Mucosa of gallbladder (tissue), 1 donor: ENCODE measurements around the gene PRM2. TPM values are rescaled to one million over a fixed set of nuclear protein-coding genes. Genes with fewer than 3 reads are reported as not detected.

ENCODE experiments used
- DNase-seq: peaks from one replicate; pipeline ENCODE4 v3.0.0-alpha.2; 2020; ENCODE audit warnings: low spot score
- total RNA-seq: library from RNA; stranded (reverse); gene quantifications from one replicate; pipeline ENCODE4 v1.2.1, GENCODE V29; 2021
- donor health status: DM: no; HTN: no; CAD: no.

PRM2 gene
- total RNA-seq, 1 donor from 2014 or later: not detected

DNA sequence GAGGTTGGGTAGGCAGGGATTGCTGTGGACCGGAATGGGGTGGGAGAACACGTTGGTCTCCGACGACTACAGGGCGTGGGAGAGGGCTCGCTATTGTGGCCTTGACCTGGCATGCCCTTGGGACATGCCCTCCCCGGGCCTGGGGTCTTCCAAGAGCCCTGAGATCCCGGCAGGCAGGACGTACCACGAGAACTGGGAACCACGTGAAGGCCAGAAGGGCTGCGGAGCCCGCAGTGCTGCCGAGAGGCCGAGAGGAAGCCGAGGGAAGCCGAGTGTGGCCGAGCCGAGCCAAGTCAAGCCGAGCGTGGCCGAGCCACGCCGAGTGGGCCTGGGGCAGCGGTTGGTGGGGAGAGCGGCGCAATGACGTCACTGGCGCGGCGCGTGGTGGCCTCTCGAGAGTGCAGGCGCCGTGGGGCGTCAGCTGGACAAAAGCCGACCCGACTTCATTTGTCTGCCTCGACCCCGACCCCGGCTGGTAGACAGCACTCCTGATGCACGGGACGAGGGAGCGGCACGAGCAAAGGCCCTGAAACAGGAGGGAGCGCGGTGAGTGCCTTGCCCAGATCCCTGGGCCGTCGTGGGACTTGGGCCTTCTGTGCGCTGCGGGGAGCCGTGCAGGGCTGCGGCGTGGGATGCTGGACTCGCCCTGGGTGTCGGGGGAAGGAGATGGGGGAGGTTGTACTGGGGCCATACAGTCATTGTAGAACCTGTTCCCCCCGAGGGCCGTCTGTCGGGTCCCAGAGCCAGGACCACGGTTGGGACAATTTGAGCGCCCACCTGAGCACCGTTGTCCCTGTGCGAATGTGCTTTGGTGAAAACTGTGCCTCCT is 26.8 kb downstream of the PRM2 start:
- no peak for DNase-seq

DNA sequence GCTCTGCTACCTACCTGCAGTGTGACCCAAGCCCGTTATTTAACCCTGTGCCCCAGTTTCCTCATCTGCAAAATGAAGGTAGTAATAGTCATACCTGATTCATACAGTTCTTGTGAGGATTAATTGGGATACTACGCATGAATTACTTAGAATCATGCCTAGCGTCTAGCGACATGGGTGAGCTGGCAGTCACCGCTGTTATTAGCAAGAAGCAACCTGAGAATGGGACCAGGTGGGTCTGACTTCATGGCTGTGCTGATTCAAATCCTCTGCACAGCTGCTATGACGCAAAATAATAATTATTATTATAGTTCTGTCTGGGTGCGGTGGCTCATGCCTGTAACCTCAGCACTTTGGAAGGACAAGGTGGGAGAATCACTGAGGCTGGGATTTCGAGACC is 28.1 kb downstream of the PRM2 start:
- no peak for DNase-seq

DNA sequence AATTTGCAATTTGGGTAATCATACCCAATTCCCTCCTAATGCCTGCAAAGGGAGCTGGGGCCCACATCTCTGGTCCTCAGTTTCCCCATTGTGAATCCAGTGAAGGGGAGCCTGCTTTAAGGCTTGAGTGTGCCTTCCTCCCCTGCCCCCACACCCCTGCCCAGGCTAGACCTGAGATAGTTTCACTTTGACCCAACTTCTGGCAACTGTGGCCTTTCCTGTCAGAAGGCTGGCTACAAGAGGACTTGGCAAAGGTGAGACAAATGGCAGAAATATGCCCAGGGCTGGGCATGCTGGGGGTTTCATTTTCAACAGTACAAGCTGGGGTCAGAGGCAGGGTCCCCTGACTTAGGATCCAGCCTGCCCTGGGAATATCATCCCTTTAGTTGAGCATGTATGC is 30.3 kb downstream of the PRM2 start:
- DNase-seq: no peak

- no peak for DNase-seq
These were observed 31.0 kb downstream of the PRM2 start for GRCh38 chr16:11245222-11245737.

- no peak for DNase-seq
These were observed 33.6 kb downstream of the PRM2 start for GRCh38 chr16:11242658-11243057.

DNA sequence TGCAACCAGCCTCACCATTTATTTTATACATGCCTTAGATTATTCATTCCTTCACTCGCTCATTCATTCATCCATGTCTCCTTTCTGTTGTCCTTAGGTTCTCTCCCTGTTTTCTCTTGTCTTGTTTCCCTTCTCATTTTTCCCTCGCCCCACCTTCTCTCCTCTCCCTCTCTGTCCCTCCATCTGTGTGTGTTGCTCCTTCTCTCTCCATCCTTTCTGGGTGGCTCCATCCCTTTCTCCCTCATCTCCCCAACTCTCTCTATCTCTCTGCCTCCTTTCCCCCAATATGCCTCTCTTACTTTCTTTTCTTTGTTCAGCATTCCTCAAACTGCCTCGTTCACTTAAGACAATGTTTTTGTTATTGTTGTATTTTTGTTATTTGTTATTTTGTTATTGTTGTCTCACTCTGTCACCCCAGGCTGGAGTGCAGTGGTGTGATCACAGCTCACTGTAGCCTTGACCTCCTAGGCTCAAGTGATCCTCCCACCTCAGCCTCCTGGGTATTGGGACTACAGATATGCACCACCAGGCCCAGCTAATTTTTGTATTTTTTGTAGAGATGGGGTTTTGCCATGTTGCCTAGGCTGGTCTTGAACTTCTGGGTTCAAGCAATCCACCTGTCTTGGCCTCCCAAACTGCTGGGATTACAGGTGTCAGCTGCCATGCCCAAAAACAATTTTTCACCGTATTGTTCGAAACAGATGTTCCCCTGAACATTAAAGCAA is 34.6 kb downstream of the PRM2 start:
- DNase-seq: no peak

DNA sequence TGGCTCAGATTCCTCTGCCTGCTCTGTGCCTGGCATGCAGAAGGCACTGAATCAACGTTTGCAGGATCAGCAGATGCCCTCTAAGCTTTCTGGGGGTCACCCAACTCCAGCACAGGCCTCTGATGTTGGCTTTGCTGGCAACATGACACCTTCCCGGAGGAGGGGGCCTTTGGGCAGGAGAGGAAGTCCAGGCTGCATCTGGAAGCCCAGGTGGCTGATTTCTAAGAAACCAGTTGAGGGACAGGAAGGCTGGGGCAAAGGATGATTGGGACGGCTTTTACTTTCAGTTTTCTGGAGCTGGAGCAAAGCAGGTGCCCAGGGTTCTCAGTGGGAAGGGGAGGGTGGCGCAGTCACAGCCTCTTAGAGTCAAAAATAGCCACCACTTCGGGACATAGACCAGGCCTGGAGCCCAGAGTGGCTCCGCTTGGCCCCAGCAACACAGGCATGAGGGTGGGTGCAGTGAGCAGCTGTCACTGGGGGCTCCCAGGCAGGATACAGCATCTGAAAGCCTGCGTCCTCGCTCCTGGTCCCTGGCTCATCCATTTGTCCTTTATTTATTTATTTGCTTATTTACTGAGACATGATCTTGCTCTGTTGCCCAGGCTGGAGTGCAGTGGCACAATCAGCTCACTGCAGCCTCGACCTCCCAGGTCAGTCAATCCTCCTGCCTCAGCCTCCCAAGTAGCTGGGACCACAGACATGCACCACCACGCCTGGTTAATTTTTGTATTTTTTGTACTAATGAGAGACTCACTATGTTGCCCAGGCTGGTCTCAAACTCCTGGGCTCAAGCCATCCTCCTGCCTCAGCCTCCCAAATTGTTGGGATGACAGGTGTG is 35.4 kb downstream of the PRM2 start:
- no peak for DNase-seq

DNA sequence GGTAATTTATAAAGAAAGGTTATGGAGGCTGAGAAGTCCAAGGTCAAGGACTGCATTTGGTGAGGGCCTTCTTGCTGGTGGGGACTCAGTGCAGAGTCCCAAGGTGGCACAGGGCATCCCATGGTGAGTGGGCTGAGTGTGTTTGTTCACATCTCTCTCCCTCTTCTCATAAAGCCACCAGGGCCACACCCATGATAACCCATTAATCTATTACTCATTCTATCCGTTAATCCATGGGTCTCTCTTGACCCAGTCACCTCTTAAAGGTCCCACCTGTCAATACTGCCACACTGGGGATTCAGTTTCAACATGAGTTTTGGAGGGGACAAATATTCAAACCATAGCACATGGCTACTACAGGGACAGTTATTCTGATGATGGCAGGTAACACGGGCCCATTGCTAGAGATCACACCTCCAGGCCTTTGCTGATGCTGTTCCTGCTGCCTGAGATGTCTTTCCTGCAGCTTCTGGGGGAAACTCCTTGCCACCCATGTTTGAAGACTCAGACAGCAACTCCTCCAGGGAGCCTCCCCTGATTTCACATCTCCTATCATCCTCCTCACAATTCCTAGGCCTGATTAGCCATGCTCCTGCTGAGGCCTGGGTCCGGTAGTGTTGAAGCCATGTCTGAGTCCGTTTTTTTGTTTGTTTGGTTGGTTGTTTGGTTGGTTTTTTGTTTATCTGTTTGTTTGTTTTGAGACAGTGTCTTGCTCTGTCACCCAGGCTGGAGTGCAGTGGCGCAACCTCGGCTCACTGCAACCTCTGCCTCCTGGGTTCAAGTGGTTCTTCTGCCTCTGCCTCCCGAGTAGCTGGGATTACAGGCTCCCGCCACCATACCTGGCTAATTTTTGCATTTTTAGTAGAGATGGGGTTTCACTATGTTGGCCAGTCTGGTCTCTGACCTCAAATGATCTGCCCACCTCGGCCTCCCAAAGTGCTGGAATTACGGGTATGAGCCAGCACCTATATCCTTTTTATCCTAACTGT is 36.3 kb downstream of the PRM2 start:
- DNase-seq: no peak

DNA sequence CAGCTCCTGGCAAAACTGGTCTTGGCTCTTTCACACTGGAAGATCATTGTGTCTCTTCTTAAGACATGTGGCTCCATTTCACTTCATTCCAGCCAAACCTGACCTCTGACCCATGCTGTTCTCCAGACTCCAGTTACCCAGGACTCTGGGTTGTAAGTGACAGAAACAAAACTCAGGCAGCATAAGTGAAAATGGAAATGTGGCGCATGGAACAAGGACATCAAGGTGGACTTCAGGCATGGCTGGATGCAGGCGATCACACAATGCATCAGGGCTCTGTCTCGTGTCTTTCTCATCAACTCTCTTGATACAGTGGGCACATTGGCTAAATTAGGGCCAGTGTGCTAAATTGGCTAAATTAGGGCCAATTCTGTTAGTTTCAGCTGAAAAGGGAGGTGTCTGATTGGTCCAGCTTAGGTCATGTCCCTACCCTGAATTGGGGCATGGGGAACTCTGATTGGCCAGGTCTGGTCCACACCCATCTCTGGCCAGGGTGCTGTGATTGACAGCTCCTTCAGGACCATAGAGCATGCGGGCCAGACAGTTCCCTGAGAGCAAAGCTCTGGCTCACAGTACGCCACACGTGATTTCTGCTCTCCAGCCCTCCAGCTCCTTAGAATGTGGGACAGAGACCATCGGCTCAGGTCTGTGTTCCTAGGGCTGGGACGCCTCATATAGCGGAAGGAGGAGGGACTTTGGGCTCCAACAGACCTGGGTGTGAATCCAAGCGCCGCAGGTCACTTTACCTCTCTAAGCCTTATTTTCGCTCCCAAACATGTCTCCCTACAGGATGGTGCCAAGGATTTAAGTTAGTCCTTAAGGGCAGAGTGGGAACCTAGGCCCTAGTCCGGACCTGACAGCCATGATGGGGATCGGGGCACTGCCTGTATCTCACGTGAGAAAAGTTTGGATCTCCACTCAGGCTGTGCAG is 37.7 kb downstream of the PRM2 start:
- DNase-seq: no peak

DNA sequence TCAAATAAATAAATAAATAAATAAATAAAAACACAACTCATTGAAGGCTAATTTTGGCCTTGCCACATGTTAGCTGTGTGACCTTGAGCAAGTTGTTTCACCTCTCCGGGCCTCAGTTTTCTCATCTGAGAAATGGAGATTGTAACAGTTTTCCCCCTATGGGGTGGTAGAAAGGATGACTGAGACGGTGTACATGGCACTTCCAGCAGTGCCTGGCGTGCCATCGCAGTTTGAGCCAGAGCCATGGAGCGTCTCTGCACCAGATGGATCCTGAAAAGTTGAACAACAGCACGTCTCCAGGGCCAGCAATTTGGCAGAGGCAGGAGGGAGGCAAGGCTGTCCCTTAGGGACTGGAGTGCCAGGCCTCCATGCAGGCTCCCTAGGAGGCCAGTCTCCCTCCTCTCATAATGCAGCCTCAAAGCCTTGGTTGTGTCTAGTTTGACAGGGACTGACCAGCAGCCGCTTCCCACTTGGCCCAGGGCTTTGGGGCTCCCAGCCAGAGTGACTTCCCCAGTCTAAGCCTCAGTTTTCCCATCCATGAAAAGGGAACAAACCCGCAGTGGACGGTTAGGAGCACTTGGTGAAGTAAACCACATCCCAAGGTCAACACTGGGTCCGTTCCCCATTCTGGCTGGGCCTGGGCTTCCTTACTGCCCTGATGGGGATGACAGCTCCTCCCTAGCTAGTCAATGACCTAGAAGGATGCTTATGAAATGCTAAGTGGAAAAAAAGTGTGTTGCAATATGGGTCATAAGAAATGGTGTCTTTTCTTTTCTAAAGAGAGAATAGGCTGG is 39.6 kb downstream of the PRM2 start:
- DNase-seq: no peak

GRCh38 chr16:11235703-11235991 is 40.6 kb downstream of the PRM2 start:
- no peak for DNase-seq

DNA sequence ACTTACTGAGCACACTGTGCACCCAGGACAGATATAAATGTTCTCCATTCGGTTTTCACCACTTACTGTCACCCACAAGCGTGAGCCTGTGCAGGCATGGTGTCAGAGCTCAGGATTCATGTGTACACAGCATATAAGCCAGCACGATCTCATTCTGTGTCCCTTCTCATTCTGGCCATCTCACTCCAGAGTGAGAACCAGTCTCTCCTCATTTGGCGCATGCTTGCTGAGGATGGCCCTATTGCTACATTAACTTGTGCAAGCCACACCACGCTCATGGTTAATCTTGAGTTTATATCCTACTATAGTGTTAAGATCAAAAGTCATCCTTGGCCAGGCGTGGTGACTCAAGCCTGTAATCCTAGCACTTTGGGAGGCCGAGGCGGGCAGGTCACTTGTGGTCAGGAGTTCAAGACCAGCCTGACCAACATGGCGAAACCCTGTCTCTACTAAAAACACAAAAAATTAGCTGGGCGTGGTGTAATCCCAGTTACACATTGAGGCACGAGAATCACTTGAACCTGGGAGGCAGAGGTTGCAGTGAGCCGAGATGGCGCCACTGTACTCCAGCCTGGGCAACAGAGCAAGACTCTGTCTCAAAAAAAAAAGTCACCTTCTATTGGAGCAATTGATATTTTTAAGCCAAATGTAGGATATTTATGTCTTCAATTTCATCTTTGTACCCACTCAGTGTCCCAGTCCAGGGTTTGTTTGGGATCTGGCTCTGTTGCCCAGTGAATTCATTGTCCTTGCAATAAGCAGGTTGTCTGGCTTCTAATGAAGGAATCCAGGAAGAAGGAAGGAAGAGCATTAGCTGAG is 41.2 kb downstream of the PRM2 start:
- no peak for DNase-seq

DNA sequence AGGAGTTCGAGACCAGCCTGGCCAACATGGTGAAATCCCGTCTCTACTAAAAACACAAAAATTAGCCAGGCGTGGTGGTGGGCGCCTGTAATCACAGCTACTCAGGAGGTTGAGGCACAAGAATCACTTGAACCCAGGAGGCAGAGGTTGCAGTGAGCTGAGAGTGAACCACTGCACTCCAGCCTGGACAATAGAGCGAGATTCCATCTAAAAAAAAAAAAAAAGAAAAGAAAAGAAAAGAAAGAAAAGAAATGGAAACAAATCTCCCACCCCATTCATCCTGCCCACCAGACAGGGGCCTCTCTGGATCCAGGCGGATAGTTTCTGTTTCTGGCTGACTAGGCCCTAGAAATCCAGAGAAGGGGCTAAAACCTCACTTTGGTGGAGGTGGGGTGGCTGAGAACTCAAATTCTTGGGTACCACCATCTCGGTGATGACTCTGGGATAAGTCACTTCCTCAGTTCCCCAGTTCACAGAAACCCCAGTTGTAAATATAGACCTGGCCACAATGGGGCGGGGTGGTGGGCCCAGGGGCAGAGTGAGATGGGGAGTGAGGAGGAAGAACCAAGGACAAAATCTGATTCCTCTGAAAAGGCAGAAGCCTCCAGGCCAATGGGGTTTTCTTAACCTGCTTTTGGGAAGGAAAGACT is 42.4 kb downstream of the PRM2 start:
- DNase-seq: no peak

DNA sequence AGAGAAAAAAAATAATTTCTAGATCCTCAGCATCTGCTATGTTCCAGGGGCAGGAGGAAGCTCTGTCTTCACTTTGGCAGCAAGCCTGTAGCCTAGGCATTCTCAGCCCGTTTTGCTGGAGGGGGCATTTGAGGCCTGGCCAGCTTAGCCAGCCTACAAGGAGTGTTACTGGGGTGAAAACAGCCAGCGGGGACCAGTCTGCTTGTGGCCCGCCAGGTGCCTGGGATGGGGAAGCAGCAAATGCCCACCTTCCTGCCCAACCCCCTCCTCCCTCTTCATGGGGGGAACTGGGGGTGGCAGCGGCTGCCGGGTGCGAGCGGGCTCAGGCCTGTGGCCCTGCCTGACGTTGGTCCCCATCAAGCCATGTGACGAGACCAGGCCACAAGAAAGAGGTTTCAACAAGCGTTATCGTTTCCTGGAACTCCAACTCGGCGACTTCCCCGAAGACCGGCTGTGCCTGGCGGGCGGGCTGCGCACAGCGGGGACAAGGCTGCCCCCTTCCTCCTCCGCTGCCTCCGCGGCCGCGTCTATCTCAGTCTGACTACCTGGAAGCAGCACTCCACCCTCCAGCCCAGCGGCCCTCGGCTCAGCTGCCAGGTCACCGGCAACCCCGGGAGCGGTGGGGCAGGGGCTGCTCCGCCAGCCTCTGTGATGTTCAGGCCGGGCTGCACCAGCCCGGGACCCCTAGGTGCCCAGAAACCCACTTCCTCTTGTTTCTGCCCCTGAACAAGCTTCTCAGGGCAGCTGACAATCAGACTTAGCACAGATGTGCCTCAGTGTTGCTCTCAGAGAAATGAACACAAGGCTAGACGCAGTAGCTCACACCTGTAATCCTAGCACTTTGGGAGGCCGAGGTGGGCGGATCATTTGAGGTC is 43.2 kb downstream of the PRM2 start:
- peak; percentile 44 for DNase-seq

- no peak for DNase-seq
These were observed 43.9 kb downstream of the PRM2 start for GRCh38 chr16:11232302-11232851.

DNA sequence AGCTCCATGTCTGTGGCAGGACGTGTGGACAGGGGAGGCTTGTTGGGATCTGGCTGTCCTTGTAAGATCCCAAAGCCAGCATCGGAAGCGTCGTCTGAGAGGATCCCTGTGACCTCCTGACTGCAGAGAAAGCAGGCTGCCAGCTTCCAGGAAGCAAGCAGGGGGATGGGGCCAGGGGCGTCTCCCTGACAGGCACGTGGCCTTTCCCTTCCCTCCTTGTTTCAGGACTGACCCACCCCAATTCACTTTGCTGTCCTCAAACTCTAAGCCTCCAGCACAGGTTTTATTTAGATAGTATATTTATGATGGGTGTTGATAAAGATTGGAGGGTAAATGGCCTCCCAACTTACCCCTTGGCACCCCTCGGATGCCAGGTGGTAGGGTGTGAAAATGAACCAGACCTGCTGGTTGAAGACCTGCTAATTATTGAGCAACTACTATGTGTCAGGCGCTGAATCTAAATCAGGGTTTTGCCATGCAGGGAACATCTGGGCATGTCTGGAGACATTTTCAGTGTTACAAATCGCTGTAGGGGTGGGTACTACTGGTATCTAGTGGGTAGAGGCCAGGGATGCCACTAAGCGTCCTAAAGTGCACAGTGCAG is 44.8 kb downstream of the PRM2 start:
- no peak for DNase-seq
